ENCODE results near the gene ADAMTSL3.
"Not testable (repeated sequence)": the region's sequence is repeated elsewhere in the genome, so short reads cannot be mapped to it uniquely, and the experiment has no call there.

Gene ADAMTSL3

DNA sequence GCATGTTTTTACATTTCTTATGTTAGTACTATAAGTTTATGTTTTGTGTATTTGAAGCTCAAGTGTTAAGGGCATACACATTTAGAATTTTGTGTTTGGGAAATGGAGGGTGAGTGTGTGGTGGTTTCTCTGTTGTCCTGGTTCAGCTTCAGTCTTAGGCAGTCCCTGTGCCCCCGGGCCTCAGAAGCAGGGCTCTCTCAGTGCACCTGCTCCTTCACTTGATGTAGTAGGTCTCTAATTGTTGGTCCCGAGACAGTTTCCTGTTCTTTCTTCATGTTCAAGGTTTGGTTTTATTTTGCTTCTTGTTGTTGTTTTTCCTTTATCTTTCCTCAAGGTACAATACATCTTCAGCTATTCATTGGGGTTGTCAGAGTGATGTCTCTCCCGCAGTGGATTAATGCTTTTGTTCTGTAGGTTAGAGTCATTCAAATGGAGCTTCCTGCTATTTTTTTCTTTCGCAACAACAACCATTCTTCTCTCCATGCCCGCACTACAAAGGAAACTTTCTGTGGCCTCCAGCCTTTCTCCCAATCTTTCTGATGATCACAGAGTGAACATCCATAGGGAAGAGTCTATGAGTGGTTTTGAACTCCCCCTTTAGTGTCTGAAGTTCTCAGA is 403.9 kb downstream of the ADAMTSL3 start:
- DNase-seq, result no peak

DNA sequence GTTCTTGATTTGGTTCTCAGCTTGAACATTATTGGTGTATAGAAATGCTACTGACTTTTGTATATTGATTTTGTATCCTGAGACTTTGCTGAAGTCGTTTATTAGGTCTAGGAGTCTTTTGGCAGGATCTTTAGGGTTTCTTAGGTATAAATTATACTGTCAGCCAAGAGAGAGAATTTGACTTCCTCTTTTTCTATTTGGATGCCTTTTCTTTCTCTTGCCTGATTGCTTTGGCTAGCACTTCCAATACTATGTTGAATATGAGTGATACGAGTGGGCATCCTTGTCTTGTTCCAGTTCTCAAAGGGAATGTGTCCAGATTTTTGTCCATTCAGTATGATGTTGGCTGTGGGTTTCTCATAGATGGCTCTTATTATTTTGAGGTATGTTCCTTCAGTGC is 409.8 kb downstream of the ADAMTSL3 start:
- DNase-seq, result not testable (repeated sequence)

DNA sequence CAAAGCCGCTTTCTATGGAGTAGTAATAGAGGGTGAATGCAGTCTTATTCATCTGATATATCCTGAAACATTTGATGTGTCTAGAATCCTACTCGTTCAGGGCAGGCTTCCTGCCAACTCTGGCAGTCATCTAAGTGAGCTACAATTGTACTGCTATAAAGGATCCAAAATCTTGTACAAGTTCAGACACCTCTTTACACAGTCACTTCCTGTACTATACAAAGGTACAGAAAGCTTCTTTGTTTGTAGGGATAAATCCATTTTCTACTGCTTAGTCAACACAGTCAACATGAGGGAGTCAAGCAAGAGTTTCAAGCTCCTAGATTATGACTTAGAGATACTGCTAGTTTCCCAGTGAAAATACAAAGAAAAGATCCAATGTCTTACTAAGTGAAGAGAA is 414.8 kb downstream of the ADAMTSL3 start:
- DNase-seq, result not testable (repeated sequence)

DNA sequence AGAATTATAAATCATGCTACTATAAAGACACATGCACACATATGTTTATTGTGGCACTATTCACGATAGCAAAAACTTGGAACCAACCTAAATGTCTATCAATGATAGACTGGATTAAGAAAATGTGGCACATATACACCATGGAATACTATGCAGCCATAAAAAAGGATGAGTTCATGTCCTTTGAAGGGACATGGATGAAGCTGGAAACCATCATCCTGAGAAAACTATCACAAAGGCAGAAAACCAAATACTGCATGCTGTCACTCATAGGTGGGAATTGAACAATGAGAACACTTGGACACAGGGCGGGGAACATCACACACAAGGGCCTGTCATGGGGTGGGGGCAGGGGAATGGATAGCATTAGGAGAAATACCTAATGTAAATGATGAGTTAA is 424.1 kb downstream of the ADAMTSL3 start:
- DNase-seq, result not testable (repeated sequence)

DNA sequence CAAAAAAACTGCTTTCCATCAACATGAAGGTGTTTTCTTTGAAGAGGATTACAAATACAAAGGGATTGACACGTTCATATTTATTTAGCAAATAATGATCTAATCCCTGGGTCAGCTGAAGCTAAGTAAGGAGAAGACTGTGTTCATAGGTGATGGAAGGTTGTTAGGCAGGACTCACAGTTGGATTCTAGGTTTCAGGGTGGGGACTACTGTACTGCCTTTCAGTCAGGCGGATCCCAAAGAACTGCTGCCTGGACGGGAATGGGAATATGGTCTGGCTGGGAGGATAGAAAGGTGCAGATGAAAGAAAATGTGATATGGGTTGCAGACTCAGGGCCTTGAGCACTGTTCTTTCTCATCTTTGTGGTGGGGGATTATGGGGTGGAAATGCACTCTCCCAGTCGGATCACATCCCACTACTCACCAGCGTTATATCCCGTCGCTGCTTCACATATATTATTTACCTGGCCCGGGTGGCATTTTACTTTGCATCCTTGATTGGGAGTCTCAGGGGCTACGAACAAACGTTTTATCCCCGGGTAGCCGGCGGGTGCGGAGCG is 425.5 kb downstream of the ADAMTSL3 start:
- DNase-seq, result not testable (repeated sequence)

DNA sequence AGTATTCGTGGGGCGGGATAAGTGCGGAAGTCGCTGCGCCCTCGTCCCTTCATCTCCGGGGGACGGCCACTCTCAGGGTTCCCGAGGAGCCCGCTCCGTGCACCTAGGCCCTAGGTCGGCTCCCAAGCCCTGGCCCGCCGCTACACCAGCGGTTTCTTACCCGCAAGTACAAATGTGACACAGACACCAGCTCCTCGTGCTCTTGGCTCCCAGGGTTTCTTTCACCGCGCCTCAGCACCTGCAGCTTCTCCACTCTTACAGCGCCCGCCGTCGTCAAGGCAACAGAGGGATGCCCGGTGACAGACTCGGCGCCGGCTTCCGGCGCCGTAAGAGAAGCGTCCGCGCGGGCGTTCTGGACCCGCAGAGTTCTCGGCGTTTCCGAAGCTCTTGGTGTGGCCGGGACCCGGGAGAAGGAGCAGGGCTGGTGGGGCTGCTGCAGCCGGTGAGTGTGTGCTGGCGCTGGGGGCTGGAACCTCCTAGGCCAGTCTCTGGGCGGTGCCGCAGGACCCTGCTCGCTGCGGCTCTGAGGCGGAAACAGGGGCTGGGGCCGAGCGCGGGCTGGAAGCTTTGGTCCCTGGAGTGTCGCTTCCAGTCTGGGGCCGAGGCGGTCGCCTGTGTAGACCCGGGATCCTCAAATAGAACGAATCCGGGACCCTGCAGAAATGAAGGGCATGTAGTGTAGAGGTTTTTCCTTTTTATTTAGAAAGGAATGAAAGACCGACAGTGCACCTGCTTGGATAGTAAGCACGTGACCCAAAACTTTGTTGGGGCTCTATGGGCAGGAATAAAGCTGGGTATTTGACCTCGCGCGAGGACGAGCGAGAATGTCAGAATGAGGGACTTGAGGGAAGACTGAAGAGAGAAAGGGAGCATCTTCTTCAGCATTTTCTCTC is 426.2 kb downstream of the ADAMTSL3 start:
- DNase-seq, result peak; percentile 12 to 17

DNA sequence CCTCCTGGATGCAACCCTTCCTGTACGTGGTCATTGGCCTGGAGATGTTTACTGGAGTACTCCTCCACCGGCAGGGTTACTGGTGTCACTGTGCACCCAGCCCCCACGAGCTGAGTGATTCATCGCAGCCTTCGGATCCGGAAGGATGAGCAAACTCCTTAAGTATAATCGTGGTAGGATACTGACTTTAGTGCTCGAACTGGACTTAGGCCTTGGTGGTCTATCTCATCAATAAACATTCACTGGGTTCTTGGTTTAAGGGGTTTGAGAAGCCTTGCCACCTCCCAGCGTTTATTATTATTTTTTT is 426.8 kb downstream of the ADAMTSL3 start:
- DNase-seq, result not testable (repeated sequence)

DNA sequence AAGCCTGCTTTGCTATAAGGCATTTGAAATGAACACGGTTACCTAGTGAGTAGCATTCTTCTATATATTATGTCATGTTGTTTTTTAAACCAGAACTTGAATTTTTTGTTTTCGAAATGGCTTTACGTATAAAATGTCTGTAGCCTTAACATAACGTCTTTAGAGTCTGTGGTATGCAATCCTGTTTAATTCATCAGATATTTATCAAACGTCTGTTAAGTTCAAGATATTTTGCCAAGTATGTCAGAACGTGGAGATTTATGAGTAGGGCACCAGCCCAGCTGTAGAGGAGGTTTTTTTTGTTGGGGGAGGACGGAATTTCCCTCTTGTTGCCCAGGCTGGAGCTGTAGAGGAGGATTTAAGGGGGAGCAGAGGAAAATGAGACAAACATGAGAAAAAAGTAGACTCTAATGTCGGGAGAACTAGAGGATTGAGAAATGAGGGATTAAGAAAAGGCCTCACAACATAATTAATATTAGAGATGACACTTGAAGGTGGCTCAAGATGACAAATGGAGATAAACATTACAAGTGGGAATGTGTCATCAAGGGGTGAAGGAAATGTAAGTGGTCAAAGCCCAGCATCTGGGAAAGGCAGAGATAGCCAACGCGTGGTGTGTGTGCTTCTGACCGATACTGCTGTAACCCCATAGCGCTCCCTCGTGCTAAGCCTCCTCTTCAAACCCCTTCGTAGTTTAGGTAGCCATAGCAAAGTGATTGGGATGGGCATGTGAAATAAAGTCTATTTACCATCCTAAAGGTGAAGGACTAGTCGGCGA is 427.7 kb downstream of the ADAMTSL3 start:
- DNase-seq, result no peak

DNA sequence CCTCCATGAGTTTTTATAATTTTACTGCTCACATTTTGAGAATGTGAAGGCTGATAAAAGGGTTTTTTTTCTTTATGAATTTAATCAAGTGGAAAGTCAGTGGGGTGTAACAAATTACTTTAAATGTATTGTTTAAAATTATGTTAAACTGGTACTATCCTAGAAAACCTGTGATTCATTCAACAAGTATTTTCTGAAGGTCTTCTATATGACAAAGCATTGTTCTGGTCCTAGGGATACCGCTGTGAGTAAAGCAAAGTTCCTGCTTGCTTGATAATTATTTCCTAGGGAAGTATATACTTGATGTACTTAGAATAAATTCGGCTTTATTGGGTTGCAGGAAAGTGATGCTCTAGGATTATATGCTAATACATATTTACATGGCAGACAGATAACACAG is 428.8 kb downstream of the ADAMTSL3 start:
- no peak for DNase-seq

DNA sequence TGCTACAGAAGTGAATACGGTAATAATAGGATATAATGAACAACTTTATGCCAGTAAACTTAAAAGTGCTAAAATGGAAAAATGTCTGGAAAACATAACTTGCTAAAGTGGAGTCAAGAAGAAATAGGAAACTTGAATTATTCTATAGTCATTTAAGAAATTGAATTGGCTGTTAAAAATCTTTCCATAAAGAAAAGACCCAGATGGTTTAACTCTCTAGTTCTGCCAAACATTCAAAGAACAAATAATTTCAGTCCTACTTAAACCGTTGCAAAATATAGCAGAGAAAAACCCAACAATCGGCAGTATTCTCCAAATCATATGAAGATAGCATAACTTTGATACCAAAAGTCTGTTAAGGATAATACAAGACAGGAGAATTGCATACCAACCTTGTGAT is 432.1 kb downstream of the ADAMTSL3 start:
- DNase-seq, result not testable (repeated sequence)

Measured in CD4-positive, alpha-beta T cell treated with Interleukin-4 for 1 hour (primary cell).